OCI-LY7 (cell line): ENCODE results near the gene CTSE. TPM values are rescaled to one million over a fixed set of nuclear protein-coding genes. Genes with fewer than 3 reads are reported as not detected.

Source experiments
- BruUV-seq: library from RNA; stranded (reverse); fragments of 400-500 nt; replicated peaks from 2 replicates; lab custom pipeline; 2021; lab: Mats Ljungman, UMichigan
- CTCF ChIA-PET: fragments of 300-600 bp; sonication (Branson Sonifier 250); formaldehyde crosslinking; loops from one replicate; lab custom pipeline; 2022; ENCODE audit warnings: antibody characterized with exemption; ENCODE audit not compliant: unreplicated experiment; lab: Charles Lee
- POLR2A ChIA-PET: fragments of 300-600 bp; sonication (Branson Sonifier 250); formaldehyde crosslinking; loops from one replicate; lab custom pipeline; 2022; ENCODE audit warnings: antibody characterized with exemption; lab: Charles Lee
- DNase-seq: peaks from one replicate; pipeline ENCODE4 v3.0.0-alpha.2; 2015; ENCODE audit warnings: low spot score
- H2AFZ ChIP-seq: fragments of 200-600 bp; sonication (generic), shearing (Covaris generic); 2 replicates; pipeline ENCODE4 v1.6.1; 2014; ENCODE audit warnings: mild to moderate bottlenecking, antibody characterized with exemption, low read length, moderate library complexity
- H3K27ac ChIP-seq: fragments of 200-600 bp; sonication (generic); 2 replicates; pipeline ENCODE4 v1.5.1; 2014; ENCODE audit warnings: mixed run types, low read depth, mild to moderate bottlenecking, moderate library complexity, low read length, inconsistent platforms; ENCODE audit not compliant: poor library complexity, severe bottlenecking
- H3K36me3 ChIP-seq: fragments of 200-600 bp; sonication (generic); 2 replicates; pipeline ENCODE4 v1.6.1; 2014; ENCODE audit warnings: mild to moderate bottlenecking, antibody characterized with exemption, low read length, moderate library complexity, mixed read lengths; ENCODE audit not compliant: insufficient read depth
- H3K4me1 ChIP-seq: fragments of 200-600 bp; sonication (generic); 2 replicates; pipeline ENCODE4 v1.5.1; 2014; ENCODE audit warnings: mild to moderate bottlenecking, low read length; ENCODE audit not compliant: insufficient read depth, poor library complexity, severe bottlenecking
- H3K4me2 ChIP-seq: fragments of 200-600 bp; sonication (generic); 2 replicates; pipeline ENCODE4 v1.6.1; 2014; ENCODE audit warnings: mild to moderate bottlenecking, low read length
- H3K4me3 ChIP-seq: fragments of 200-600 bp; sonication (generic); 2 replicates; pipeline ENCODE4 v1.5.1; 2014; ENCODE audit warnings: mild to moderate bottlenecking, low read depth, low read length; ENCODE audit not compliant: poor library complexity, severe bottlenecking
- H3K79me2 ChIP-seq: fragments of 200-600 bp; sonication (generic); 2 replicates; pipeline ENCODE4 v1.6.1; 2016; ENCODE audit warnings: low read depth, mild to moderate bottlenecking, low read length, moderate library complexity, mixed read lengths; ENCODE audit not compliant: insufficient read depth
- H3K9me2 ChIP-seq: fragments of 200-600 bp; sonication (generic); 2 replicates; pipeline ENCODE4 v1.6.1; 2016; ENCODE audit warnings: mild to moderate bottlenecking, low read length, mixed read lengths; ENCODE audit not compliant: insufficient read depth
- H3K9me3 ChIP-seq: fragments of 200-600 bp; sonication (generic); 2 replicates; pipeline ENCODE4 v1.6.1; 2014; ENCODE audit warnings: mild to moderate bottlenecking, mixed run types, low read length, mixed read lengths
- H4K20me1 ChIP-seq: fragments of 200-600 bp; sonication (generic); 2 replicates; pipeline ENCODE4 v1.6.1; 2014; ENCODE audit warnings: mild to moderate bottlenecking, antibody characterized with exemption, low read length, moderate library complexity, mixed read lengths; ENCODE audit not compliant: insufficient read depth
- EZH2phosphoT487 ChIP-seq: fragments of 200-600 bp; sonication (generic); IDR thresholded peaks from 2 replicates; pipeline ENCODE4 v1.6.1; 2018; ENCODE audit warnings: low read depth, borderline replicate concordance, mild to moderate bottlenecking, mixed run types, antibody characterized with exemption, low read length, moderate library complexity, mixed read lengths
- intact Hi-C: fragments of 100-400 bp; cut with micrococcal nuclease; formaldehyde crosslinking; loops from one replicate; pipeline ENCODE4 v1.10.0; 2022; ENCODE audit not compliant: unreplicated experiment
- total RNA-seq, 2 experiments: library from RNA; depleted of rRNA in 1 of 2; stranded (reverse); fragments of >200 nt in 1 of 2; shearing (Covaris generic) in 1 of 2; gene quantifications; 2 replicates each; pipeline ENCODE4 v1.2.3, GENCODE V29; 2014 to 2022
- TF ChIP-seq, protein P1 (sequence below): fragments of 200-600 bp; sonication (generic); conservative IDR thresholded peaks from 2 replicates; pipeline ENCODE4 v1.5.1; 2014; ENCODE audit warnings: mild to moderate bottlenecking, antibody characterized with exemption, low read length, moderate library complexity, mixed read lengths

Gene CTSE
- total RNA-seq, 2 experiments from 2014 or later, result not detected

DNA sequence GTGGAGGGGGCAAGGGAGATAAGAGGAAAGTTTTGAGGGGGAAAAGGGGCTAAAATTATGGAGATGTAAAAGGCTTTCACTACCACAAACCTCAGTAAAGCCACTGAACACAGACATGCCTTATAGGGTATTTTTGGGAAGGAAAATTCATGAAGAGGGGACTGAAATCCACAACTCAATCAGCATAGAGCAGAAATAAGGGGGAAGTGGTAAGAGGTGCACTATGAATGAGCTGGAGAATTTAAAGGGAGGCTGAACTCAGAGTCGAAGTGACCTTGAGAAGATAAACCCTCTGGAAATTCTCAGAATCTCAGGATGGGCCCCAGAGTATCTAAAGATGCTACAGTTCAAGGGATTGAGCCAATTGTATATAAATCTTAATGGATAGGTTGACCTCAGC, 44.6 kb upstream of the CTSE start:
- Histone ChIP-seq H3K4me3 (no peak overlapping the region), H2AFZ (no peak overlapping the region), H3K4me2 (peak overlapping the region; percentile 28; the same call in 1 of the 2 replicates), H3K4me1 (peaks cover 33% of the 10 kb centered on the region), H3K9me3 (no peaks in the 10 kb centered on the region), H3K9me2 (no peaks in the 10 kb centered on the region), H3K27ac (no peak overlapping the region), H4K20me1 (no peaks in the 10 kb centered on the region), H3K36me3 (peaks cover 77% of the 10 kb centered on the region), H3K79me2 (peaks cover 9% of the 10 kb centered on the region; the same call in 1 of the 2 replicates)
- TF ChIP-seq, protein P1, sequence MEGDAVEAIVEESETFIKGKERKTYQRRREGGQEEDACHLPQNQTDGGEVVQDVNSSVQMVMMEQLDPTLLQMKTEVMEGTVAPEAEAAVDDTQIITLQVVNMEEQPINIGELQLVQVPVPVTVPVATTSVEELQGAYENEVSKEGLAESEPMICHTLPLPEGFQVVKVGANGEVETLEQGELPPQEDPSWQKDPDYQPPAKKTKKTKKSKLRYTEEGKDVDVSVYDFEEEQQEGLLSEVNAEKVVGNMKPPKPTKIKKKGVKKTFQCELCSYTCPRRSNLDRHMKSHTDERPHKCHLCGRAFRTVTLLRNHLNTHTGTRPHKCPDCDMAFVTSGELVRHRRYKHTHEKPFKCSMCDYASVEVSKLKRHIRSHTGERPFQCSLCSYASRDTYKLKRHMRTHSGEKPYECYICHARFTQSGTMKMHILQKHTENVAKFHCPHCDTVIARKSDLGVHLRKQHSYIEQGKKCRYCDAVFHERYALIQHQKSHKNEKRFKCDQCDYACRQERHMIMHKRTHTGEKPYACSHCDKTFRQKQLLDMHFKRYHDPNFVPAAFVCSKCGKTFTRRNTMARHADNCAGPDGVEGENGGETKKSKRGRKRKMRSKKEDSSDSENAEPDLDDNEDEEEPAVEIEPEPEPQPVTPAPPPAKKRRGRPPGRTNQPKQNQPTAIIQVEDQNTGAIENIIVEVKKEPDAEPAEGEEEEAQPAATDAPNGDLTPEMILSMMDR, result no peak
- no peak for TF ChIP-seq EZH2phosphoT487
- no peak for DNase-seq
- BruUV-seq, result no TSS peak
- POLR2A ChIA-PET, result interaction anchor here (0.6 to 1.2 kb wide), 2 partner anchors 10 to 16 kb away, joined by 3 to 5 read pairs; no protein-coding TSS in a partner anchor
- CTCF ChIA-PET, result no interaction called here
- intact Hi-C loops, result no loop called here

DNA sequence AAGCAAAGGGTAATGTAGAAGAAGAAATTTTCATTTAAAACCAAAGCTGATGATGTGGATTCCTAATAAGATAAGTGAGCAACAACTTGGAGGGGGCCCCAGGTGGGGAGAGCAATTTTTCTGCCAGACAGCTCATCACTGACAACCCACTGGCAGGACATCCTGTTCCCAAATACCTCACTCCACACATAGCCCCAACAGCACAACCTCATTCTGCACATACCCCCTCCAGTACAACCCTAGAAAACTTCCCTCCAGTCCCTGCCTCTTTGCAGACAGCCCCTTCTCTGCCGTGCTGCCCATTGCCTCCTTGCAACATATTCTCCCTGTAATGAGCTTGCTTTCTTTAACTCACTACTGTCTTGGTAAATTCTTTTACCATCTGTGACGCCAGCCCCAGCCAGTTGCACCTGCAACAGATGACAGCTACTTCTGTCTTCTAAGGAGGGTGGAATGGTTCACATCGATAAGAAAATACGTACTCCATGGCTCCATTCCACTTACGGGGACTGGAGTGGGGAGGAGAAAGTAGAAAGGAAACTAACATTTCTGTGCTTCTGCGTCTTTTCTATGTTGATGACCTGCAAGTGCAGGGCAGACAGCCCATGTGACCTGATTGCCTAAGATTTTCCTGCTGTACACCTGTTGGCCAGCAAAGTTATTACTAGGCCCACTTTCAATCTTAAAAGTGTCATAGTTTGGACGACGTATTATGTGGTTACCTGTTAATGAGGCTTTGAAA, 44.0 kb upstream of the CTSE start:
- CTCF ChIA-PET, result no interaction called here
- Histone ChIP-seq H3K4me2 (peak overlapping the region; percentile 28), H4K20me1 (no peaks in the 10 kb centered on the region), H3K4me1 (peaks cover 33% of the 10 kb centered on the region), H2AFZ (no peak overlapping the region), H3K4me3 (no peak overlapping the region), H3K9me3 (no peaks in the 10 kb centered on the region), H3K36me3 (peaks cover 78% of the 10 kb centered on the region), H3K79me2 (peaks cover 9% of the 10 kb centered on the region; the same call in 1 of the 2 replicates), H3K27ac (peak overlapping the region; percentile 10), H3K9me2 (no peaks in the 10 kb centered on the region)
- no peak for DNase-seq
- intact Hi-C loops, result no loop called here
- POLR2A ChIA-PET, result interaction anchor here (0.6 to 1.2 kb wide), 3 partner anchors 10 to 31 kb away, joined by 3 to 5 read pairs (median 3); no protein-coding TSS in a partner anchor
- no TSS peak for BruUV-seq
- TF ChIP-seq, protein P1, result no peak
- no peak for TF ChIP-seq EZH2phosphoT487
